Measurements from ENCODE around the gene ACSS2.

Gene ACSS2

GRCh38 chr20:34951252-34951651 lies 74.8 kb downstream of the ACSS2 start:
- no peak for DNase-seq

- DNase-seq, result no peak
Observed at GRCh38 chr20:34951652-34952051, 75.2 kb downstream of the ACSS2 start.

GRCh38 chr20:34952671-34953070 lies 76.3 kb downstream of the ACSS2 start:
- no peak for DNase-seq

GRCh38 chr20:34953960-34954359 lies 77.5 kb downstream of the ACSS2 start:
- DNase-seq, result no peak

GRCh38 chr20:34954904-34955230 lies 78.5 kb downstream of the ACSS2 start:
- DNase-seq, result no peak

- DNase-seq, result peak; percentile 60
Observed at GRCh38 chr20:34955231-34956040, 79.0 kb downstream of the ACSS2 start, which contains the start of the genes GSS and MYH7B. Gene GSS, minus strand, starts transcription at chr20:34955806. Its CDS starts 3,954 bp downstream, at chr20:34951852. Gene MYH7B, plus strand, starts transcription at chr20:34955868. Its CDS starts 22,138 bp downstream, at chr20:34978006.

- DNase-seq, result no peak
Observed at GRCh38 chr20:34956041-34956458, 79.6 kb downstream of the ACSS2 start.

- no peak for DNase-seq
Observed at GRCh38 chr20:34956751-34957472, 80.5 kb downstream of the ACSS2 start.

GRCh38 chr20:34964486-34964885 lies 88.1 kb downstream of the ACSS2 start:
- no peak for DNase-seq

- no peak for DNase-seq
Observed at GRCh38 chr20:34965051-34965450, 88.6 kb downstream of the ACSS2 start.

GRCh38 chr20:34967421-34967820 lies 91.0 kb downstream of the ACSS2 start:
- DNase-seq, result no peak

- DNase-seq, result no peak
Observed at GRCh38 chr20:34968042-34968775, 91.8 kb downstream of the ACSS2 start.

GRCh38 chr20:34970193-34970840 lies 93.9 kb downstream of the ACSS2 start:
- no peak for DNase-seq

GRCh38 chr20:34970846-34971560 lies 94.6 kb downstream of the ACSS2 start:
- no peak for DNase-seq

GRCh38 chr20:34971561-34972235 lies 95.3 kb downstream of the ACSS2 start:
- no peak for DNase-seq

GRCh38 chr20:34974246-34974645 lies 97.8 kb downstream of the ACSS2 start:
- DNase-seq, result no peak

GRCh38 chr20:34976286-34976685 lies 99.9 kb downstream of the ACSS2 start:
- DNase-seq, result no peak
